SH-SY5Y (cell line): ENCODE results near the gene TOX3.

Experiments
- GATA2 ChIP-seq: IDR thresholded peaks from 2 replicates; pipeline ENCODE4 v1.6.1; 2011; ENCODE audit warnings: mild to moderate bottlenecking, low read depth, low read length
- GATA3 ChIP-seq: IDR thresholded peaks from 2 replicates; pipeline ENCODE4 v1.6.1; 2011; ENCODE audit warnings: low read depth, mild to moderate bottlenecking, low read length, moderate library complexity

TOX3 gene

DNA sequence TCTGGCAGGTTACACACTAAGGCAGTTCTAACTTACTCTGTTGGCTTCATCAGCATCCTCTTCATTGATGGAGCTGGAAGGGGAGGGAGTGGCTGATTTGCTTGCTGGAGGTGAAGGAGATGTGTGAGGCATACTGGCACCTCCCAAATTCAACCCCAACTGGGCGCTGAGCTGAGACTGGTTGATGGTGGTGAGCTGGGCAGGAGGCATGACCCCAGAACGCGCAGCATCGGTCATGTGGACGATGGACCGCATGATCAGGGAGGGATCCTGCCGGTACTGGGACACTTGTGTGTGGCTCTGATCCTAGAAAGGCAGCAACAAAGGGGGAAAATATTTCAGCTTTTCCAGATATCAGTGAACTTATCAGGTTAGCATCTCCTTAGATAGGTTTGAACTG lies 96.7 kb downstream of the TOX3 start:
- TF ChIP-seq GATA3 (no peak), GATA2 (no peak)

DNA sequence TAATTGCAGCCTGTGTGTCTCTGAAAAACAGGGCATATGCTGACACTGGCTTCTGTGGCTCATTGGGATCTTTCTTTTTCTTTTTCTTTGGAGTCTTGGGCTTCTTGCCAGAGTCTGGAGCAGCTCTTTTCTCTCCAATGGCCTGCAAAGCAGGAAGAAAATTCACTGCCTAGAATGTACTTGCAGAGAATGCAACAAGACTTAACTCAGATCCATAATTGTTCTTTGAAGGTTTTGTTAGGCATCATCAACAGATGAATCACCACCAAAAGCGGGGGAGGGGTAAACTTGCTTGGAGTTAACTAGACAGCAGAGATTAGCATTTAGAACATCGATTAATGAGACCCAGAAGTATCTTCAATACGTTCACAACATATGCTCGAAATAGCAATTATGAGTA lies 100.9 kb downstream of the TOX3 start:
- no peak for TF ChIP-seq GATA2
- TF ChIP-seq GATA3 = no peak

DNA sequence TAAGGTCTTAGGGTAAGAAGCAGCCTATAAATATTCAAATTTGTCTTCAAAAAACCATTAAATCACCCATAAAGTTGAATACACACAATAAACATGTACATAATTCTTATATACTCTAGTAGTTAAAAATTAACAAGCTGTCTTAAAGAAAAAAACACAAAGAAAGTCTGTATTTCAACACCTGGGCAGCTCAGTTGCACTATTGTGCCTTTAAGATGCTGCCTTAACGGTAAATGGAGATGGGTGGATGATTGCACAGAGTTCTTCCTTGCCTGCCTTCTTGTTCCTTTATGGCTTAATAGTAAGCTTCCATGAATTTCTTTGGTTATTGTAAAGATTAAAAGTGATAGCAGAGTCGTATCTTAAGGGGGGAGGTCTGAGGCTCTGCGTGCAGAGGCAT lies 105.1 kb downstream of the TOX3 start:
- TF ChIP-seq GATA3 (no peak), GATA2 (no peak)

- no peak for TF ChIP-seq GATA2
- no peak for TF ChIP-seq GATA3
Observed at GRCh38 chr16:52440248-52440647, 106.7 kb downstream of the TOX3 start.

- TF ChIP-seq GATA3 = no peak
Observed at GRCh38 chr16:52439750-52440149, 107.2 kb downstream of the TOX3 start.

DNA sequence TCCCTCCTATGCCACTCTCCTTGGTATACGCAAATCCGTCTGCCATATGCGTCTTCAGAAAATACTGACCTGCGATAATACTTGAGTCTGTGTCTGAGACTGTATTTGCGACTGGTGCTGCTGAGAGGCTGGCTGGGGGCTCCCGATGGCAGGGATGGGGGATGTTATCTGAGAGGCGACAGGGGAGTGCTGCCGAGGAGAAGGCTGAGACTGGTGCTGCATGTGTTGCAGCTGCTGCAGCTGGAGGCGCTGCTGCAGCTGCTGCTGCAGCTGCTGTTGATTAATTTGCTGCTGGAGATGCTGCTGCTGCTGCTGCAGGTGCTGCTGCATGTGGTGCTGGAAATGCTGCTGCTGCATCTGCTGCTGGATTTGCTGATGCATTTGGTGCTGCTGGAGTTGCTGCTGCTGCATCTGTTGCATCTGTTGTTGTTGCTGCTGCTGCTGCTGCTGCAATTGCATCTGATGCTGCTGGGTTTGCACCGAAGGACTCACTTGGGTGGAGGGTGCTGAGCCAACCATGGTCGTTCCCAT lies 107.7 kb downstream of the TOX3 start:
- TF ChIP-seq GATA3 = no peak

DNA sequence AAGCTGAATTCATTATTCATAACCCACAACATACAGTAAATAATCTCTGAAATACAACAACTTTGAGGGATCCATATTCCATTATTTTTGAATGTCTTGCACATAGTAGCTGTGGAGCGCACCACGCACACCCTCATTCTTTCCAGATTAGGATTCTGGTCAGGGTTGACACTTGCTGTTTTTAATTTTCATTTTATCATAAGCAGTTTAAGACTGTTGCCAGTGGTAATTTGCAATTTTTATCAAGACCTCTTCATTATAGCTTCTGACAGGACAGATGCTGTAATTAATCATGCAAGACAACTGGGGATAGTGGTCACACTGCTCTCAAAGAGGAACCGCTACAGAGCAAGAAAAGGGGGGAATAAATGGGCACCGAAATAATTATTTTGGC lies 109.7 kb downstream of the TOX3 start:
- TF ChIP-seq GATA2 (no peak), GATA3 (no peak)

GRCh38 chr16:52436339-52437276 lies 110.3 kb downstream of the TOX3 start:
- TF ChIP-seq GATA3 (no peak), GATA2 (no peak)

GRCh38 chr16:52434224-52434623 lies 112.7 kb downstream of the TOX3 start:
- no peak for TF ChIP-seq GATA2
- no peak for TF ChIP-seq GATA3

DNA sequence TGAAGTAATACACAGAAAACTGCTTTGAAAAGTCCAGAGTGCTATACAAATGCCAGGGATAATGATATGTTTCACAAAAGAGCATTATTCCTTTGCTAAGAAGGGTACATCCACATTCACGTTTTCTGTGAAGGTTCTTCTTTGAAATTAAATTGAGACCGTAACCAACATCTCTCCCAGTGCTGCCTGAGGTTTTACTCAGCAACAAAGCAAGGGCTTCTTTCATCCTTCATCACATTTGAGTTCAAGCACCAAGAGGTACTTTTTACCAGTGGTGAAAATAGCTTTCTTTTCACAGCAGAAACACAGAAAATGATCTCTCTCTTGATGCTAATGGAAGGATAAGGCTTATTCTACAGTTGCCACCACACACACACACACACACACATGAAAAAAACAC lies 113.3 kb downstream of the TOX3 start:
- TF ChIP-seq GATA3 (no peak), GATA2 (no peak)

DNA sequence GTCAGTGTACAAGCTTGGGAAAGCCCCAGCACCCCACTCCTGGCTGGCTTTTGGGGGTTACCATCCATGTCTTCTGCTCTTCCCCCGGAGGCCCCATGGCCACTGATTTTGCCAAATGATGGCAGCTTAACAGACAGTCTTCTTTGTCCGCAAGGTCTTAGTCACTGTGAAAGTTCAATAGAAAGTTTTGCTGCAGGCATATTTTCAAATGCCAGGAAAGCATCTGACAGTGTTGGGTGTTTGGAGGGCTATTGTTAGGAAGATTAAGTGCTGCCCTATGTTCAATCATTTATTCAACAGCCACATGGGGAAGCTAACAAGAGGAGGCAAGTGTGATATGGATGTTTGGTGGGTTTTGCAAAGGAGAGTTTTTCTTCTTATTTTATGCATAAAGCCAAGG lies 122.4 kb downstream of the TOX3 start:
- TF ChIP-seq GATA3 = no peak
- TF ChIP-seq GATA2 = no peak

GRCh38 chr16:52422307-52422706 lies 124.6 kb downstream of the TOX3 start:
- TF ChIP-seq GATA3 (no peak), GATA2 (no peak)

GRCh38 chr16:52418201-52418600 lies 128.7 kb downstream of the TOX3 start:
- no peak for TF ChIP-seq GATA2
- TF ChIP-seq GATA3 = no peak

GRCh38 chr16:52416888-52417287 lies 130.1 kb downstream of the TOX3 start:
- TF ChIP-seq GATA2 (no peak), GATA3 (no peak)

GRCh38 chr16:52411011-52411410 lies 135.9 kb downstream of the TOX3 start:
- TF ChIP-seq GATA2 (no peak), GATA3 (no peak)
